ENCODE data around the gene MS4A3. TPM values are rescaled to one million over a fixed set of nuclear protein-coding genes. Genes with fewer than 3 reads are reported as not detected.

MS4A3 gene
- not detected in 2 replicates for total RNA-seq

DNA sequence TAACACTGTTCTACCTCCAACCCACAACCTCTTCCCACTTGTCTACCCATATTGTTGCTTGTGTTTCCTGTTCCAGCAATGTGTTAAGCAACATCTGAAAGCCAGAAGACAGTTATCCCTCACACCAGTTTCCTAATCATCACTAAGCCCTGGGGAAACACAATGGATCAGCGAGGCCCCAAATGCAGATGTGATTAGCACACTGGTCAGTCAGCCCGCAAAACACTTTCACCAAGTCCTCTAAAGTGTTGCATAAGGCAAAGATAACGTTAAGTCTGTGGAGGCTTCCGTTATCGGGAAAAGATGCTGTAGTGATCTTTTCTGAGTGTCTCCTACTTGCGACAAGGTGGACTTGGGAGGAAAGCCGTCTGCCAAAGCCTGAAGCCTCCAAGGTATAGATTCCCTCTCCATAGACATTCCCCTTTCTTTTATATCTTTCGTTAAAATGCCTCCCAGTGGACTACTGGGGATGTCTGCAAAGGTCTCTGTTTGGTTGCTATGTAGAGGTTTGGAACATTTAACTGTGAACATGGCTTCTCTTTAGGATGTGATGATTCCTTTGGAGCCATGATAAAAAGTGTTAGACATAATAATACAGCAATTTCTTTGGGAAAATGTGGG is at the start of gene MS4A3:
Gene MS4A3 (plus strand): TSS at position 317 of the 621 bp plus-strand sequence. CDS start 4,496 bp downstream, outside the sequence.

GRCh38 chr11:60016881-60017280 is 39.6 kb upstream of the MS4A3 start, which contains the start of gene OOSP4B:
Gene OOSP4B (plus strand): TSS chr11:60017181.

DNA sequence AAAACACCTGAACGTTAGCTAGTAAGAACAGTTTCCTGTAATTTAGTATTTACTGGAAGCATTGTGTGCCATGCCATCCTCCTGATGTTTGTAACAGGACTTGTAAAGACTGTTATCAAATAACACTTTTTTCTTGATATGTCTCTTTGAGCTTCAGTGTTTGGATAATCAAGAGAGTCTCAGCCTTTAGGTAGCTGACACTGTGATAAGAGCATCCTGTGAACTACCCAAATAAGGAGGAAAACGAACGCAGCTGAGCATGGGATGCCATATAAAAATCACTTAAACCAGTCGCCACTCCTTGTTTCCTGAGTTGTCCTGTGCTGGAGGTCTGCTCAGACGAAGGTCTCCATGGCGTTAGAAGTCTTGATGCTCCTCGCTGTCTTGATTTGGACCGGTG is 16.4 kb upstream of the MS4A3 start, which contains the start of gene OOSP2:
Gene OOSP2 (plus strand): TSS at position 301 of the 400 bp plus-strand sequence. CDS start 51 bp downstream, at position 352.

GRCh38 chr11:60088364-60088763 is 31.9 kb downstream of the MS4A3 start, which contains the start of gene MS4A2:
Gene MS4A2 (plus strand): TSS chr11:60088664. CDS start chr11:60088766, 102 bp downstream.

Other genes with a start within 250 kb of the MS4A3 start
- 24.2 and 27.3 TPM in 2 replicates for gene MRPL16, start 245.9 kb upstream of the MS4A3 start, total RNA-seq
- not detected in 2 replicates for gene CBLIF, start 211.2 kb upstream of the MS4A3 start, total RNA-seq
- gene TCN1, start 190.2 kb upstream of the MS4A3 start, total RNA-seq = not detected in 2 replicates
- gene OOSP3, start 177.9 kb upstream of the MS4A3 start, total RNA-seq = not detected in 2 replicates
- not detected in 2 replicates for gene OOSP1, start 118.2 kb upstream of the MS4A3 start, total RNA-seq
- gene OOSP4A, start 92.6 kb upstream of the MS4A3 start, total RNA-seq = not detected in 2 replicates
- gene OOSP4B, start 39.5 kb upstream of the MS4A3 start, total RNA-seq = not detected in 2 replicates
- not detected in 2 replicates for gene OOSP2, start 16.3 kb upstream of the MS4A3 start, total RNA-seq
- gene MS4A2, start 32.0 kb downstream of the MS4A3 start, total RNA-seq = not detected in 2 replicates
- gene MS4A6A, start 126.4 kb downstream of the MS4A3 start, total RNA-seq = not detected in 2 replicates
- not detected in 2 replicates for gene MS4A4E, start 186.5 kb downstream of the MS4A3 start, total RNA-seq
- not detected in 2 replicates for gene MS4A4A, start 224.0 kb downstream of the MS4A3 start, total RNA-seq